Neural progenitor cell (in vitro differentiated cells): ENCODE data around the gene GPR37L1. TPM values are rescaled to one million over a fixed set of nuclear protein-coding genes. Genes with fewer than 3 reads are reported as not detected.
"Not testable (repeated sequence)": the region's sequence is repeated elsewhere in the genome, so short reads cannot be mapped to it uniquely, and the experiment has no call there.

Experiments used
- DNase-seq: peaks from one replicate; pipeline ENCODE4 v3.0.0-alpha.2; 2016; ENCODE audit warnings: low spot score
- H2AFZ ChIP-seq: fragments of 200-600 bp; sonication (generic); replicated peaks from 2 replicates; pipeline ENCODE4 v1.6.1; 2016; ENCODE audit warnings: antibody characterized with exemption
- H3F3A ChIP-seq: fragments of 200-600 bp; sonication (generic); 2 replicates; pipeline ENCODE4 v1.6.1; 2016; ENCODE audit warnings: antibody characterized with exemption, low read depth
- H3K27ac ChIP-seq: fragments of 200-600 bp; sonication (generic); 2 replicates; pipeline ENCODE4 v1.5.1; 2016; ENCODE audit warnings: mild to moderate bottlenecking
- H3K27me3 ChIP-seq: fragments of 200-600 bp; sonication (generic); 2 replicates; pipeline ENCODE4 v1.6.1; 2016; ENCODE audit warnings: mild to moderate bottlenecking, moderate library complexity
- H3K36me3 ChIP-seq: fragments of 200-600 bp; sonication (generic); 2 replicates; pipeline ENCODE4 v1.5.1; 2016
- H3K4me1 ChIP-seq: fragments of 200-600 bp; sonication (generic); 2 replicates; pipeline ENCODE4 v1.6.1; 2016; ENCODE audit warnings: mixed run types
- H3K4me2 ChIP-seq: fragments of 200-600 bp; sonication (generic); 2 replicates; pipeline ENCODE4 v1.6.1; 2016
- H3K4me3 ChIP-seq: fragments of 200-600 bp; sonication (generic); 2 replicates; pipeline ENCODE4 v1.5.1; 2016
- H3K79me2 ChIP-seq: fragments of 200-600 bp; sonication (generic); 2 replicates; pipeline ENCODE4 v1.6.1; 2016; ENCODE audit warnings: low read depth
- H3K9ac ChIP-seq: fragments of 200-600 bp; sonication (generic); 2 replicates; pipeline ENCODE4 v1.6.1; 2016
- H3K9me3 ChIP-seq: fragments of 200-600 bp; sonication (generic); 2 replicates; pipeline ENCODE4 v1.5.1; 2016; ENCODE audit warnings: low read depth
- H4K20me1 ChIP-seq: fragments of 200-600 bp; sonication (generic); 2 replicates; pipeline ENCODE4 v1.6.1; 2016; ENCODE audit warnings: low read depth
- H3K27ac Mint-ChIP-seq: 3 replicates; pipeline ENCODE4 v1.8.0; 2021; ENCODE audit warnings: mixed read lengths
- H3K27me3 Mint-ChIP-seq: 2 replicates; pipeline ENCODE4 v1.8.0; 2022; ENCODE audit warnings: low read depth, mild to moderate bottlenecking, inconsistent platforms, moderate library complexity, mixed read lengths; ENCODE audit not compliant: insufficient read depth
- H3K36me3 Mint-ChIP-seq: 3 replicates; pipeline ENCODE4 v1.8.0; 2021; ENCODE audit warnings: mixed read lengths
- H3K4me1 Mint-ChIP-seq: 3 replicates; pipeline ENCODE4 v1.8.0; 2021; ENCODE audit warnings: mixed read lengths
- H3K4me3 Mint-ChIP-seq: 3 replicates; pipeline ENCODE4 v1.8.0; 2021; ENCODE audit warnings: mild to moderate bottlenecking, moderate library complexity, mixed read lengths
- H3K9me3 Mint-ChIP-seq: 3 replicates; pipeline ENCODE4 v1.8.0; 2020; ENCODE audit warnings: mixed read lengths
- CTCF ChIP-seq: fragments of 200-600 bp; sonication (generic); IDR thresholded peaks from 2 replicates; pipeline ENCODE4 v1.5.1; 2017; ENCODE audit warnings: antibody characterized with exemption, mild to moderate bottlenecking
- EZH2 ChIP-seq: fragments of 200-600 bp; sonication (generic); IDR thresholded peaks from 2 replicates; pipeline ENCODE4 v1.6.1; 2017; ENCODE audit warnings: antibody characterized with exemption, mild to moderate bottlenecking, moderate library complexity
- EZH2phosphoT487 ChIP-seq: fragments of 200-600 bp; sonication (generic); IDR thresholded peaks from 2 replicates; pipeline ENCODE4 v1.6.1; 2017; ENCODE audit warnings: antibody characterized with exemption
- total RNA-seq: library from RNA; depleted of rRNA; stranded (reverse); fragments of >200 nt; gene quantifications from 2 replicates; pipeline ENCODE4 v1.2.3, GENCODE V29; 2015; ENCODE audit warnings: low replicate concordance

The GPR37L1 gene
- total RNA-seq, 1 donor from 2014 or later = not detected

- H3K4me1 ChIP-seq = peaks cover 11% of the 10 kb centered on the region
- no peak overlapping the region for H3K4me3 Mint-ChIP-seq
These were observed 41.7 kb downstream of the GPR37L1 start for GRCh38 chr1:202164271-202165037.

GRCh38 chr1:202165267-202165941, 42.7 kb downstream of the GPR37L1 start:
- Histone ChIP-seq H3K36me3 (no peaks in the 10 kb centered on the region), H3F3A (no peaks in the 10 kb centered on the region), H3K4me2 (no peak overlapping the region), H3K79me2 (no peaks in the 10 kb centered on the region), H2AFZ (no peak overlapping the region), H3K27ac (no peak overlapping the region), H3K9me3 (no peaks in the 10 kb centered on the region), H3K9ac (no peak overlapping the region), H3K4me1 (peaks cover 11% of the 10 kb centered on the region), H4K20me1 (no peaks in the 10 kb centered on the region), H3K4me3 (no peak overlapping the region), H3K27me3 (no peaks in the 10 kb centered on the region)
- no peaks in the 10 kb centered on the region for H3K36me3 Mint-ChIP-seq
- H3K27me3 Mint-ChIP-seq = peaks cover 4% of the 10 kb centered on the region
- H3K27ac Mint-ChIP-seq = no peak overlapping the region
- no peak for TF ChIP-seq CTCF
- TF ChIP-seq EZH2phosphoT487 = no peak
- no peak for TF ChIP-seq EZH2
- H3K4me1 Mint-ChIP-seq = peaks cover 27% of the 10 kb centered on the region
- DNase-seq = no peak
- no peak overlapping the region for H3K4me3 Mint-ChIP-seq
- no peaks in the 10 kb centered on the region for H3K9me3 Mint-ChIP-seq

More at GRCh38 chr1:202164271-202165037, 41.7 kb downstream of the GPR37L1 start:
- H3K4me1 Mint-ChIP-seq = peaks cover 29% of the 10 kb centered on the region
- Histone ChIP-seq H3K4me3 (no peak overlapping the region), H3K27me3 (no peaks in the 10 kb centered on the region), H2AFZ (no peak overlapping the region), H3K79me2 (no peaks in the 10 kb centered on the region), H3K9me3 (no peaks in the 10 kb centered on the region), H3K27ac (no peak overlapping the region), H3F3A (no peaks in the 10 kb centered on the region), H3K36me3 (no peaks in the 10 kb centered on the region), H4K20me1 (no peaks in the 10 kb centered on the region), H3K9ac (no peak overlapping the region), H3K4me2 (no peak overlapping the region)
- H3K27ac Mint-ChIP-seq = no peak overlapping the region
- no peak for TF ChIP-seq EZH2
- no peak for TF ChIP-seq EZH2phosphoT487
- no peak for TF ChIP-seq CTCF
- no peaks in the 10 kb centered on the region for H3K36me3 Mint-ChIP-seq
- DNase-seq = no peak
- peaks cover 2% of the 10 kb centered on the region for H3K27me3 Mint-ChIP-seq
- H3K9me3 Mint-ChIP-seq = no peaks in the 10 kb centered on the region

GRCh38 chr1:202165942-202166843, 43.5 kb downstream of the GPR37L1 start:
- Mint-ChIP-seq H3K4me1 (peaks cover 21% of the 10 kb centered on the region), H3K36me3 (no peaks in the 10 kb centered on the region), H3K4me3 (peak overlapping the region; percentile 5), H3K9me3 (no peaks in the 10 kb centered on the region), H3K27ac (no peak overlapping the region), H3K27me3 (peaks cover 4% of the 10 kb centered on the region)
- H3K79me2 ChIP-seq = no peaks in the 10 kb centered on the region
- no peaks in the 10 kb centered on the region for H3K27me3 ChIP-seq
- no peak overlapping the region for H2AFZ ChIP-seq
- H3K4me2 ChIP-seq = no peak overlapping the region
- H4K20me1 ChIP-seq = no peaks in the 10 kb centered on the region
- peaks cover 4% of the 10 kb centered on the region for H3F3A ChIP-seq
- H3K27ac ChIP-seq = no peak overlapping the region
- no peak for TF ChIP-seq CTCF
- no peaks in the 10 kb centered on the region for H3K9me3 ChIP-seq
- H3K4me1 ChIP-seq = peaks cover 11% of the 10 kb centered on the region
- no peak overlapping the region for H3K9ac ChIP-seq
- no peak overlapping the region for H3K4me3 ChIP-seq
- no peak for DNase-seq
- H3K36me3 ChIP-seq = no peaks in the 10 kb centered on the region

- H3K4me1 ChIP-seq = peaks cover 11% of the 10 kb centered on the region
- H2AFZ ChIP-seq, H3K27me3 ChIP-seq, H3K79me2 ChIP-seq, H3K27me3 Mint-ChIP-seq, H3K36me3 Mint-ChIP-seq, H3K9ac ChIP-seq, H3K4me3 Mint-ChIP-seq, H4K20me1 ChIP-seq, H3K27ac Mint-ChIP-seq, H3K4me2 ChIP-seq, H3K36me3 ChIP-seq, H3K9me3 ChIP-seq, H3K27ac ChIP-seq, H3F3A ChIP-seq, DNase-seq, H3K9me3 Mint-ChIP-seq, H3K4me3 ChIP-seq: not testable (repeated sequence)
- peaks cover 17% of the 10 kb centered on the region for H3K4me1 Mint-ChIP-seq
These were observed 44.3 kb downstream of the GPR37L1 start for GRCh38 chr1:202167054-202167453.
